Stimulated activated CD8-positive, alpha-beta memory T cell treated with anti-CD3 and anti-CD28 coated beads, Interleukin-4, amount 100 ng/mL, for 1 hour (primary cell): ENCODE results near the gene SPINT2.

Source experiments
- DNase-seq, 2 donors: peaks; one replicate each; pipeline ENCODE4 v3.0.0-alpha.2; 2020; ENCODE audit warnings: low read depth in 2 of 2, low spot score in 1 of 2

The SPINT2 gene

GRCh38 chr19:38267761-38268483, 3.5 kb downstream of the SPINT2 start:
- no peak for DNase-seq

- DNase-seq: no peak
Measured at GRCh38 chr19:38268539-38268938, 4.2 kb downstream of the SPINT2 start.

DNA sequence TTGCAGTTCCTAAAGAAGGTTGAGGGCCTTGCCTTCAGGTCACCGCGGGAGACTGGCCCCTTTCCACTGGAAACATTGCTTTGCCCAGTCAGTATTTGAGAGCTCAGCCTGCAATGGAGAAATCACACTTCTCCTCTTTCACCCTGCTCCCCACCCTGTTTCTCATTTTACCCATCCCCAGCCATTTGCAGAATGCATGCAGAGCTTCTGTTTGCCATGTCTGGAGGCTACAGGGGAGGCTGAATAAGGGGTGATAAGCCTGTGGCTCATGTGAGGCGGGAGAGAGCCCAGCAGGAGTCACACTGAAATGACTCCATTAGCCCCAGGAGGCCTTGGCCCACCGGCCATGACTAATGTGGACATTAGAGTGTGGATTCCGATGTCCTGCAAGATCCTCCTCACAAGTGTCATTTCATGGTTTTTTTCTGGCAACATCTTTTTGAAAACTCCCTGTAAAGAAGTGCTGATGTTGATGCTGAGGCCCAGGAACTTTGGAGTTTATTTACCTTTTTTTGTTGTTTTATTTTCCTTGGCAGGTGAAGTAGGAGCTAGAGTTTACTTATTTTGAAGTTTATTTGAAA, 6.3 kb downstream of the SPINT2 start:
- no peak for DNase-seq

DNA sequence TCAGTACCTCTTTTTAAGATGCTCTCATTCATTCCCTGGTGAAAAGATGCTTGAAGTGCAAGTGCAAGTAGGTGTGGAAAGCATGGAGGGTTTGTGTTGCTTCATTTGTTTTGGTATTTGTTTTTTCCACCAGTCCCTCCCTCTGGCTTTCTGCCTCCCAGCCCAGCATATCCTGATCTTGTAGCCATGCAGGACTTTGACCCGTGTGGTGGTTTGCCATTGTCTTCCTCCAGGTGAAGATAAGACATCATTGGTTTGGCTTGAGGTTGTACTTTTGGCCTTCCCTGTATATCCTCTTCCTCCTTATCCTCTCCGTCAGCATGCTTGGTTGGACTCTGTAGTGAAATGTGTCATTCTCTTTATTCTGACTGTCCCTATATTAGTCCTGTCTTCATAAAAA, 9.1 kb downstream of the SPINT2 start:
- no peak for DNase-seq

DNA sequence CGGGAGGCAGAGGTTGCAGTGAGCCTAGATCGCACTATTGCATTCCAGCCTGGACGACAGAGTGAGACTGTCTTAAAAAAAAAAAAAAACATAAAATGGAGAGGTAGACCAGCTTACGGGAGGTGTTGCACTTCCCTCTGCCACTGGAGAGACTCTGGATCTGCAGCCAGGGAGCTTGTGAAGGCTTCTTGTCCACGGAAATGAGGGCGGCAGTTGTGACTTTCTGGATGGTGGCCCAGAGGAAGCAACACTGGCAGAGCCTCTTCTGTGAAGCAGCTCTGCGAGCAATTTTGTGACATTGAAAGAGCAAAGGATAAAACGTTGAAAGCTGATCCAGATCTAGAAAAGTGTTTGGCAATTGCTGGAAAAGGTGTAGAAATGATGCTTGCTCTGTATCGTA, 10.4 kb downstream of the SPINT2 start:
- DNase-seq: no peak

DNA sequence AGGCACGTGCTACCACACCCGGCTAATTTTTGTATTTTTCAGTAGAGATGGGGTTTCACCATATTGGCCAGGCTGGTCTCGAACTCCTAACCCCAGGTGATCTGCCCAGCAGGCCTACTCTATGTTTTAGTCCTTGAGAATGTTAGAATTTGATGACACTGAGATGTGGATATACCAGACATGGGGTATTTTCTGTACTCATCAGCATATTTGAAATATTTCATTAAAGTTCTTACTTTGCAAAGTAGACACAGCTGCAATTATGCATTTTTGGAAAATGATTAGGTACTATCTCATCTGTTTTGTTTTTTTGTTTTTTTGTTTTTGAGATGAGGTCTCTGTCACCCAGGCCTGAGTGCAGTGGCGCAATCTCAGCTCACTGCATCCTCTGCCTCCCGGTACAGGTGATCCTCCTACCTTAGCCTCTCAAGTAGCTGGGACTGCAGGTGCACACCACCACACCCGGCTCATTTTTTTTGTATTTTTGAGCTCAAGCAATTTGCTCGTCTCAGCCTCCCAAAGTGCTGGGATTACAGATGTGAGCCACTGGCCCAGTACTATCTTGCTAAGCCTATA, 12.7 kb downstream of the SPINT2 start:
- no peak for DNase-seq

GRCh38 chr19:38277549-38277948, 13.2 kb downstream of the SPINT2 start:
- no peak for DNase-seq

- DNase-seq: no peak
Measured at GRCh38 chr19:38277969-38278680, 13.8 kb downstream of the SPINT2 start.

DNA sequence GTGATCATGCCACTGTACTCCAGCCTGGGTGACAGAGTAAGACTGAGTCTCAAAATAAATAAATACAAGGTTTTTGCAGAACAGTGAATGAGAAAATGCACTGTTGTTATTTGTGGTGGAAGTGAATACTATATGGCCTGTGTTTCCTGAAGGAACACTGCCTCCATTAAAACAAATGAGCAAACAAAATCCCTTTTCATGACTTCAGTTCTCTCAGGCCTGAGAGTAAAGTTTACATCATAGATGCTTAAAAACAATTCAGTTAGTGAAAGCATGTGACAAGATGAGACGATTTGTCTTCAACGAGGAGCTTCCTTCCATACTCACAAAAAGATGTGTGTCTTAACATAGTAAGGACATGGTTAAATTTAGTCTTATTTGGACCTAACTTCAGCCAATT, 14.4 kb downstream of the SPINT2 start:
- no peak for DNase-seq

DNA sequence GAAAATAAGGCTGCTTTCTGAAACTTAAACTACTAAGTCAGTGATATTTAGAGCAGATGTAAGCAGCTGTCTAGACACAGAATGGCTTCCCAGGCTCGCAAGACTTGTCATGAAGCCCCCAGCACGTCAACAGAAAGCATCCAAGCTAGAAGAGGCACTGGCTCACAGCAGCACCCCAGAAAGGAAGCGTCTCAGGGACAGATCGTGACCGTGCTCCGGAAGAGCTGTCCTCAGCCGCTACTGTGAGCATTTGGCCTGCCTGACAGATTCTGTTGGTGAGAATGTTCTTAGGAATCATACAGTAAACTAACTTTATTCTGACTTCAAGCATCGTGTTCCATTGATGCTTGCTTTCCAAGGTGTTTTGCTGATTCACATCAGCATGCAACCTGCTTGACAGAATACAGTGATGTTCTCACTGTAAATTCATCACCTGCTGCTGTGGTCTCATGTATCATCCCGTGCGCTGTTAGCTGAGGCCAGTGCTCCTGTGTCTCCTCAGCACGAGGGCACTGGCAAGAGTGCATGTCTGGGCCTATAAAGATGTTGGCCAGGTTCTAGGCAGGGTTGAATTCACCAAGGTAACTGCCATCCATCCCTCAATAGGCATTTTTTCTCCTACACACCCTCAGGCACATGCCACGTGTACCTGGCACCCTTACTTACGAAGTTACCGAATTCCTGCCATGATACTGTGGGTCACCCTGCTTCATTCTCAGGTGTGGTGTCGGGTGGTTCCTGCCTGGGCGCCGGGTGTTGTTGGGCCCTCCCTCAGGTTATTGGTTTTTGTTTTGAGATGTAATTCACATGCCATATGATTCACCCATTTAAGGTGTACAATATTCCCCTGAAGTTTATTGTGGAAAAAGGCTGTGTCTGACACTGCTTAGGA, 15.9 kb downstream of the SPINT2 start:
- no peak for DNase-seq

DNA sequence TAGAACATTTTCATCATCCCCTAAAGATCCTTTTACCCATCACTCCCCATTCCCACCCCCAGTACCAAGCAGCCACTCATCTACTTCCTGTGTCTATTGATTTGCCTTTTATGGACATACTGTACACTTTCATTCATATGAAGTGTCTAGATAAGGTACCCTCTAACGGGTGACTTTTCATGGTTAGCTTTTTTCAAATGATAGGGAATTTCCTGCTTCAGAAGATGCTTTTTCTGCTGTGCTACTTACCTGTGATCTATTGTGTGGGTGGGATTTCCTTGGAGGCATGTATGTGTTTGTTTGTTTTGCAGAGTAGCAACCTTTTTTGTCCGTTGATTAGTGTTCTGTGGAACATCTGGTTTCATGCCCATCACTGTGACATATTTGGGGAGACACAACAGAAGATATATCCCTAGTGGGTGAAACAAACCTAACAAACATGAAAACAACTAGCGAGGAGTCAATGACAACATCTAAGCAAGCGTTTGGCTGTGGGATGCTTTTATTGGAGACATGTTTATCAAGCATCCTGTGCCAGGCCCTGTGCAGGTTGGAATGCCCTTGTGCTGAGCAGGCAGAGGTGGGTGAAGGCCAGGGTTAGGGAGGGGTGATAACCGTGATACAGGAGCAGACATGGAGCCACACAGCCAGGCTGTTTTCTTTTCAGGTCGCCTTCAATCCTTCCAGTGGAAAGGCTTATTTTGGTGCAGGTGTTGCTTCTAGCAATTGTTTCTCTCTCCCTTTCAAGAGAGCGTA, 17.6 kb downstream of the SPINT2 start:
- no peak for DNase-seq

GRCh38 chr19:38283271-38283670, 18.9 kb downstream of the SPINT2 start:
- DNase-seq: no peak

DNA sequence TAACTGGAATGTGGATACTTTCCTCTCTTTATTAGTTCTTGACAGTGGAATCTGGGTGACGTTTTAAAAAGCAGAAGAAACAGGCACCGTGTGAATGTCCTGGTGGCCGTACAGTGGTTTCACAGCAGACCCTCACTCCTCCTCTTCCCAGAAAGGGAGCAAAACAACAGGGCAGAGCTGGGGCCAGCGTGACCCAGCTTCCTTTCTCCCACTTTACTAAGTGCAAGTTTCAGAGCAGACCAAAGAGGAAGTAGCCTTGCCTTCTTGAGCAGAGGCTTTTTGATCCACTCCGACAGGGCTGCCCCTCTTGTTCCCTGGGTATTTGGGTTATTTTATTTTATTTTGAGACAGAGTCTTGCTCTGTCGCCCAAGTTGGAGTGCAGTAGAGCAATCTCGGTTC, 20.0 kb downstream of the SPINT2 start:
- no peak for DNase-seq

DNA sequence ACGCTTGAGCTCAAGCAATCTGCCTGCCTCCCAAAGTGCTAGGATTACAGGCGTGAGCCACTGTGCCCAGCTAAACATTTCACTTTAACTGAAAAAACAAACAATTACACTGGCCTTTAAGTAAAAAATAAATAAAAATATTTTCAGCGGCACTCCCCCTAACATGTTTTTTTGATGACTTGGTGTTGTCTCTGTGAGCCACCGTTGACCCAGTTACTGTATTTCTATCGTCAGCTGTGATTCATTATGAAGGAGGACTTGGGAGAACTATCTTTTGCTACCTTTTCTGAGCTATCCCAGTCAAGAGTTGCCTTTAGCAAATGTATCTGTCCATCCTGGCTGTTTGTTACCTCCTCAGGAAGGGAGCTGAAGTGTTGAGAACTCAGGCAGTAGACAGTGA, 21.2 kb downstream of the SPINT2 start:
- no peak for DNase-seq

DNA sequence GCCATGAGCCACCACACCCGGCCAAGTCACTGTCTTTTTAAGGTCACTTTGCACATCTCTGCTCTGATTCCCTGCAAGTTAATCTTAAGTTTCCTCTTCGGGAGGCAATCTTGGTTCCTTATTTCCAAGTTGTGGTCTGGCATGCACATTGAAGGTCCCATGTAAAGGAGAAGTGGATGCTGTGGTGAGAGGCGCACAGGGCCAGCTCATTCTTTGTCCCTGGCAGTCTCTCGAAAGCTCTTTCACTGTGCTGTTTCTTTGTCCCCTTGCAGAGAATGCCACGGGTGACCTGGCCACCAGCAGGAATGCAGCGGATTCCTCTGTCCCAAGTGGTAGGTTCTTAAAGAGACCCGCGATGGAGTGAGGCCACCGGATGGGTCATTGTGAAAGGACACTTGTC, 23.2 kb downstream of the SPINT2 start:
- no peak for DNase-seq

DNA sequence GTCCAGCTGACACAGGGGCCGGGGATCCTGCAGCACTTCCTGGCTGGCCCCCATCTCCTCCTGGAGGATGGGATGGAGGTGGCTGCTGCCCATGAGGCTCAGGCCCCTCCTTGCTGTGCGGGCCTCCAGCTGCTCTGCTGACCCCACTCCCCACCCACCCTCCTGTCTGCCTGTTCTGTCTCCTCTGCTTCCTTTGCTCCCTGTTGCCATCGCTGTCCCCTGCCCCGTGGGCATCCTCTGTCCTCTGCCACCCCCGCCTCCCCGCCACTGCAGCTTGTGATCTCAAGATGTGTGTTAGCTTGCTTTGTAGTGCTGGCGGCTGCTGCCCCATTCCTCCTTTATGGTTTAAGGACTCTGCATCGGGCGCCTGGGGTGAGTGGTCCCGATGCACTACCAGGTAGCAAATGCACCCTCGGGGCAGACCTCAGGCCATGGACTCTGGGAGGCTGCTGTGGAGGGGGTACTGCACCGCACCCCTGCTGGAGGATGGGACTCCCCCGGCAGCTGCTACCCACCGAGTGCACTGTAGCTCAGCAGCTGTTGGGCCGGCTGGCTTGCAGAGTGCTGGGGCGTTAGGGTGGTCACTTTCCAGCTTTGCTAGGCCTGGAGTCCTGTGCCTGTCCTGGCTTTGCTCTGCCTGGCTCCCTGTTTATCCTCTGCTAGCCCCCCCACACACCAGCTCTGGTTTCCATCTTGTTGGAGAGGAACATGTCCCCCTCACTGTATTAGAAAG, 23.9 kb downstream of the SPINT2 start:
- DNase-seq: no peak

GRCh38 chr19:38289955-38290354, 25.6 kb downstream of the SPINT2 start:
- DNase-seq: no peak

DNA sequence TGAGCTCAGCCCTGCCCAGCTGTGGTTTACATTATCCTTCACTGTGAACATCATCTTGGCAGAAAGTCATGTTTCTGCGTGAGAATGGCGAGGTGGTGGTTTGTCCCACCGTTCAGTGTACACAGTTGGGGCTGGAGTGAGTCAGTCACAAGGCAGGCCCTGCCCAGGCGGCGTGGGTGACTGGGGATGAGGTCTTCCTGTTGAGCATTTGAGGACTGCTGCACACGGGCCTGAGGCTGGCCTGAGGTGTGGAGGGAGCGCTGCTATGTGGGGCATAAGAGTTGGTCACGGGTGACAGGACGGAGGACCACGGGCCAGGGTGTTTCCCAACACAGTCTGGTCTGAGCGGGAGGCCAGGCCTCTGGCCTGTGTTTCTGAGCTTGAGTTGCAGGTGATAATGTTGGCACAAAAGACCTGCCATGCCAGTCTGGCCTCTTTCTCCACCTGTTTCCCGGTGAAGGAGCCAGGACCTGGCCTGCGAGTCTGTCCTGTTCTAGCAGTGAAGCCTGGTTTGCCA, 26.3 kb downstream of the SPINT2 start:
- DNase-seq: no peak

GRCh38 chr19:38291855-38292254, 27.5 kb downstream of the SPINT2 start:
- DNase-seq: no peak

GRCh38 chr19:38293281-38293680, 28.9 kb downstream of the SPINT2 start:
- DNase-seq: no peak
